ENCODE measurements around the gene ZNF217. TPM values are rescaled to one million over a fixed set of nuclear protein-coding genes. Genes with fewer than 3 reads are reported as not detected.
"Not testable (repeated sequence)": the region's sequence is repeated elsewhere in the genome, so short reads cannot be mapped to it uniquely, and the experiment has no call there.

The ZNF217 gene
- total RNA-seq (2021) (27.0 and 37.7 TPM in 2 replicates), Bru-seq, nascent RNA (percentile 85 among the genes with signal in this experiment), BruChase-seq, experiment 1, labeled RNA remaining after a 2-hour chase (percentile 92 among the genes with signal in this experiment), BruChase-seq, experiment 2, labeled RNA remaining after a 6-hour chase (percentile 58 among the genes with signal in this experiment)
- long read RNA-seq, full-length matches to known transcripts: 1 of 3 reads
- long read RNA-seq, partial matches to known transcripts: 1 of 3 reads
- long read RNA-seq, other reads (novel, unspliced or antisense): 1 of 3 reads

- H3K27ac ChIP-seq (ENCODE audit: low read depth, low read length, poor library complexity, severe bottlenecking): peak within 1 kb of the TSS; percentile 86
- POLR2A ChIA-PET (ENCODE audit: low non-redundant PET): not testable (repeated sequence)
- peak; percentile 72 for DNase-seq (ENCODE audit: low spot score)
These were observed at the start of gene ZNF217 for GRCh38 chr20:53593466-53594007. Gene ZNF217, minus strand, starts transcription at chr20:53593839. Its CDS starts 11,013 bp downstream, at chr20:53582826.

DNA sequence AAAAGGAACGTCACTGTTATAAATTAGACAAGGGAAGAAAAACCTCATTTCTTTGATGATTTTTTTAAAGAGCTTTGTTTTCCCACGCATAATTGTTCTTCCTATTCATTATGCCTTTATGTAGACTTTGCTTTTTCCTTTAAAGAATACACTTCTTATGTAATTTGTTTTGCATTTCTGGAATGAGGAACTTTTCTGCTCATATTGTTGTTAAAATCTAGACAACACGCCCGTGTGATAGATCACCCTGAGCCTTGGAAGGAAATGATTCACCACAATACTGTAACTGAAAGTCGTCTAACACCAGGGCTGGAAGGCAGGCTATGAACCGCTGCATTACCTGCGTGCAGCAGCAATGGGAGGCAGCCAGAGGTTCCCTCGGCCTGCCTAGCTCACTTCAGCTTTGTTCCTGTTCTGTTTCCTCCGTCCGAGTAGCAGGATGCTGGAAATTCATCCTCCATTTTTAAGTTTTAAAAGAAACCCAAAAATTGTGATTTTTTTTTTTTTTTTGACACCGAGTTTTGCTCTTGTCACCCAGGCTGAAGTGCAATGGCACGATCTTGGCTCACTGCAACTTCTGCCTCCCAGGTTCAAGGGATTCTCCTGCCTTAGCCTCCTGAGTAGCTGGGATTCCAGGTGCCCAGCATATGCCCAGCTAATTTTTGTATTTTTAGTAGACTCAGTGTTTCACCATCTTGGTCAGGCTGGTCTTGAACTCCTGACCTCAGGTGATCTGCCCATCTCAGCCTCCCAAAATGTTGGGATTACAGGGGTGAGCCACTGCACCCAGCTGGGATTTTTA, 49.6 kb upstream of the ZNF217 start:
- DNase-seq (ENCODE audit: low spot score): no peak
- Histone ChIP-seq H3K36me3 (ENCODE audit: insufficient read depth, low read length, poor library complexity, severe bottlenecking) (no peaks in the 10 kb centered on the region), H3K9me3 (ENCODE audit: low read depth, low read length, poor library complexity, severe bottlenecking) (no peaks in the 10 kb centered on the region), H3K27ac (ENCODE audit: low read depth, low read length, poor library complexity, severe bottlenecking) (no peak overlapping the region), H3K27me3 (replicated peaks; ENCODE audit: insufficient read depth, low read depth, low read length, poor library complexity) (no peaks in the 10 kb centered on the region), H3K4me3 (ENCODE audit: low read depth, low read length, poor library complexity, severe bottlenecking) (no peak overlapping the region), H3K4me1 (ENCODE audit: insufficient read depth, low read length, poor library complexity, severe bottlenecking) (peaks cover 10% of the 10 kb centered on the region)
- intact Hi-C loops (cut with micrococcal nuclease; ENCODE audit: unreplicated experiment): no loop called here
- BruUV-seq (replicated peaks): no TSS peak
- POLR2A ChIA-PET (ENCODE audit: low non-redundant PET): no interaction called here
- CTCF ChIA-PET: interaction anchor here (0.5 kb wide), 1 partner anchor 896 kb away, joined by 3 read pairs; no protein-coding TSS in a partner anchor
- TF ChIP-seq CTCF (conservative IDR thresholded peaks at IDR 0.05; ENCODE audit: low read depth, low read length) (no peak), EZH2 (IDR thresholded peaks at IDR 0.05; ENCODE audit: borderline replicate concordance, low read depth, low read length, poor library complexity, severe bottlenecking) (no peak)

More at GRCh38 chr20:53593466-53594007, at the start of gene ZNF217:
- H3K9me3 ChIP-seq (ENCODE audit: low read depth, low read length, poor library complexity, severe bottlenecking); CTCF ChIA-PET; H3K27me3 ChIP-seq (replicated peaks; ENCODE audit: insufficient read depth, low read depth, low read length, poor library complexity); BruUV-seq (replicated peaks); H3K36me3 ChIP-seq (ENCODE audit: insufficient read depth, low read length, poor library complexity, severe bottlenecking): not testable (repeated sequence)
- intact Hi-C loops (cut with micrococcal nuclease; ENCODE audit: unreplicated experiment): loop anchor here (5.0 to 10.0 kb wide), 2 partner anchors 161 to 324 kb away; no protein-coding TSS in a partner anchor
- Histone ChIP-seq H3K4me1 (ENCODE audit: insufficient read depth, low read length, poor library complexity, severe bottlenecking) (peaks cover 47% of the 10 kb centered on the region), H3K4me3 (ENCODE audit: low read depth, low read length, poor library complexity, severe bottlenecking) (peak within 1 kb of the TSS; percentile 79)

DNA sequence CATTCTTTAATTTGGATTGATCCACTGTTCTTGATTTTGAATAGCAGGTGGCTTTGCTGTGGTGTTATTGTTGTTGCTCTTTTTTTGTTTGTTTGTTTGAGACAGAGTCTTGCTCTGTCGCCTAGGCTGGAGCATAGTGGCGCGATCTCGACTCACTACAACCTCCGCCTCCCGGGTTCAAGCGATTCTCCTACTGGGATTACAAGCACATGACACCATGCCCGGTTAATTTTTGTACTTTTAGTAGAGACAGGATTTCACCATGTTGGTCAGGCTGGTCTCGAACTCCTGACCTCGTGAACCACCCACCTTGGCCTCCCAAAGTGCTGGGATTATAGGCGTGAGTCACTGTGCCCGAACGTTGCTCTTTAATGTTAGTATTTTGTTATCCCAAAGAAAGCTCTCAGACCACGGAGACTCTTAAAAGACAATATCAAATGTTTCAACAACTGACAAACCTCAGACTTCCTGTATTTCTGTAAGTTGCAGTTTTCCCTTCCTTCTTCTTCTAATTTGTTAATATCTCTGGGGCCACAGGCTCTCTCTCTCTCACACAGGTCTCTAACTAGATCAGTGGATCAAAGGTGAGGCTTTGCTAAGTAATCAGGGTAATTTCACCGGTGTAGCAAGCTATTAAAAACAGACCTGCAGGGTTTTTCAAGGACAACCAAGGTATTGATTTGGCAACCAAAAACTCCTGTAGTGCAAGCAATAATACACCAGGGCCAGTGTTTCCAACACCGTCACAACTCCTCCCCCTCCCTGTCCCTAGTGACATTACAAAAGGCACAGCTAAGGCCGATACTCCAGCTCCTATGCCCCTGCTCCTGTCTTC, 48.8 kb upstream of the ZNF217 start:
- no peaks in the 10 kb centered on the region for H3K27me3 ChIP-seq (replicated peaks; ENCODE audit: insufficient read depth, low read depth, low read length, poor library complexity)
- CTCF ChIA-PET: interaction anchor here (0.5 to 0.6 kb wide), 2 partner anchors 896 to 1073 kb away, joined by 3 to 7 read pairs; no protein-coding TSS in a partner anchor
- peaks cover 10% of the 10 kb centered on the region for H3K4me1 ChIP-seq (ENCODE audit: insufficient read depth, low read length, poor library complexity, severe bottlenecking)
- no peak for DNase-seq (ENCODE audit: low spot score)
- intact Hi-C loops (cut with micrococcal nuclease; ENCODE audit: unreplicated experiment): no loop called here
- no peak overlapping the region for H3K27ac ChIP-seq (ENCODE audit: low read depth, low read length, poor library complexity, severe bottlenecking)
- no peak for TF ChIP-seq CTCF (conservative IDR thresholded peaks at IDR 0.05; ENCODE audit: low read depth, low read length)
- no peak for TF ChIP-seq EZH2 (IDR thresholded peaks at IDR 0.05; ENCODE audit: borderline replicate concordance, low read depth, low read length, poor library complexity, severe bottlenecking)
- POLR2A ChIA-PET (ENCODE audit: low non-redundant PET): no interaction called here
- H3K4me3 ChIP-seq (ENCODE audit: low read depth, low read length, poor library complexity, severe bottlenecking): no peak overlapping the region
- no peaks in the 10 kb centered on the region for H3K36me3 ChIP-seq (ENCODE audit: insufficient read depth, low read length, poor library complexity, severe bottlenecking)
- no peaks in the 10 kb centered on the region for H3K9me3 ChIP-seq (ENCODE audit: low read depth, low read length, poor library complexity, severe bottlenecking)
- no TSS peak for BruUV-seq (replicated peaks)

Data from A673 (cell line).